Measurements from ENCODE around the gene CUL9. TPM values are rescaled to one million over a fixed set of nuclear protein-coding genes. Genes with fewer than 3 reads are reported as not detected.
A peak's percentile ranks its signal among the peaks of the same experiment; 100 is the strongest.

Gene CUL9
- total RNA-seq, 1 donor from 2014 or later: 37.5 TPM

DNA sequence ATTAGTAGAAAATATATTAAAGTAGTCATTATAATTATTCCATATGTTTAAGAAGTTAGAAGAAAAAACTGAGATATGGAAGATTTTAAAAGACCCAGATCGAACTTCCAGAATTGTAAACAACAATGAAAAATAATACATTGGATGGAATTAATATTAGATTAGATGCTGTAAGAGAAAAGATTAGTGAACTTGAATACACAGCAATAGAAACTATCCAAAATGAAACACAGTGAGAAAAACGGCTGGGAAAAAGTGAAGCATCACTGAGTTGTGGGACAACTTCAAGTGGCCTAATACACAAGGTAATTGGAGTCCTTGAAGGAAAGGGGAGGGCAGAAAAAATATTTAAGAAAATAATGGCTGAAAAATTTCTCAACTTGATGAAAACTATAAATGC, 57.1 kb downstream of the CUL9 start:
- TF ChIP-seq CTCF (conservative IDR thresholded peaks at IDR 0.05): no peak
- H3K9me3 Mint-ChIP-seq: peaks cover 3% of the 10 kb centered on the region
- H3K4me3 Mint-ChIP-seq: no peak overlapping the region
- peaks cover 36% of the 10 kb centered on the region for H3K27me3 Mint-ChIP-seq (ENCODE audit: low read depth)
- no peak for DNase-seq (ENCODE audit: low read depth, low spot score)
- peaks cover 4% of the 10 kb centered on the region for H3K36me3 Mint-ChIP-seq (ENCODE audit: low read depth)
- H3K27ac Mint-ChIP-seq (ENCODE audit: unreplicated experiment): no peak overlapping the region
- no peaks in the 10 kb centered on the region for H3K4me1 Mint-ChIP-seq

- H3K27ac Mint-ChIP-seq (ENCODE audit: unreplicated experiment): no peak overlapping the region
- no peak for DNase-seq (ENCODE audit: low read depth, low spot score)
- TF ChIP-seq CTCF (conservative IDR thresholded peaks at IDR 0.05): no peak
- H3K27me3 Mint-ChIP-seq (ENCODE audit: low read depth): peaks cover 26% of the 10 kb centered on the region
- H3K4me1 Mint-ChIP-seq: no peaks in the 10 kb centered on the region
- peak overlapping the region; percentile 0 for H3K4me3 Mint-ChIP-seq
- peaks cover 4% of the 10 kb centered on the region for H3K36me3 Mint-ChIP-seq (ENCODE audit: low read depth)
- H3K9me3 Mint-ChIP-seq: peaks cover 3% of the 10 kb centered on the region
These were observed 59.0 kb downstream of the CUL9 start for GRCh38 chr6:43240950-43241349.

DNA sequence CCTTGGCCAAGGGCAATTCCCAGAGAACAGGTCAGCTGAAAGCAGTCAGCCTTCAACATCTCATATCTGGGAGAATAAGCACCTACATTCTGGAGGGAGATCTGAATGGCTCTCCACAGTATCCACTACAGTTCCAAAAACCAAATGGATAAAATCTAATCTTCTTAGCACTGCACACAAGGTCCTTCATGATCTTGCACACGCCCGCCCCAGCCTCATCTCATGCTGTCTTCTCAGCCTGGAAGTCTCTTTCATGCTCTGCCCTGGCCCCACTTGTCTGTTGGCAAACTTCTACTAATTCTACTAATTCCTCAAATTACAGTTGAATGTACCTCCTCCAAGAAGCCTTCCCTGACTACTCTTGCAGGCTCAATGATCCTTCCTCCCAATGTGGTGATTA, 59.5 kb downstream of the CUL9 start:
- H3K4me1 Mint-ChIP-seq: peaks cover 5% of the 10 kb centered on the region
- DNase-seq (ENCODE audit: low read depth, low spot score): no peak
- H3K4me3 Mint-ChIP-seq: no peak overlapping the region
- no peak overlapping the region for H3K27ac Mint-ChIP-seq (ENCODE audit: unreplicated experiment)
- TF ChIP-seq CTCF (conservative IDR thresholded peaks at IDR 0.05): no peak
- H3K9me3 Mint-ChIP-seq: peaks cover 3% of the 10 kb centered on the region
- H3K27me3 Mint-ChIP-seq (ENCODE audit: low read depth): peaks cover 22% of the 10 kb centered on the region
- peaks cover 4% of the 10 kb centered on the region for H3K36me3 Mint-ChIP-seq (ENCODE audit: low read depth)

DNA sequence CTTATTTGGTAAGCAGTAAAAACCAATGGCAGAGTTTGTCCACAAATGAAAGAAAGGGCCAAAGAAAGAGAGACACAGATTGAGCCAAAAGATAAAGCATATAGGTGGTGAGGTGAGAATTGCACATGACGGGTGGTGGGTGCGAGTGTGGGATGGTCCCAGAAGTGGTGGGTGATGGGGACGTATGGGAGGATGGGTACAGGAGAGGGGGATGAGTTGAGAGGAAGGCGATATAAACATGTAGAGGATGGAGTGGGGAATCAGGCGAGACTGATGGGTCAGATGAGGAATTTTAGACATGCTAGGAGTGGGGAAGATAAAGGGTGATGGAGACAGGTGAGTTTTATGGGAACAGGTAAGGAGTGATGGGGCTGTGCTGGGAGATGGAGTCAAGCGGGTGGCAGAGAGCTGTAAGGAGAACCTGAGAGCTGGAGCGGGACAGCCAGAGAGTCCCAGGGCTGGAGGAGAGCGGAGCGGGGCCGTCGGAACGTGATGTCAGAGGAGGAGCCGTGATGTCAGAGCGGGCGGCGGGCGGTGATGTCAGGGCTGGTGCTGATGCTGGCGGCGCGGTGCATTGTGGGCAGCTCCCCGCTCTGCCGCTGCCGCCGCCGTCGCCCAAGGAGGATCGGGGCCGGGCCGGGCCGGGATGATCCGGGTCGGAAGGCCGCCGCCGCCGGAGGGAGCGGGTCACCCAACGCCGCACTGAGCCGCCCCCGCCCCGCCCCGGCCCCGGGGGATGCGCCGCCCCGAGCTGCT, 61.1 kb downstream of the CUL9 start, which contains the start of gene TTBK1:
TTBK1 (plus strand) TSS at position 574 of the 756 bp plus-strand sequence. CDS start 3,180 bp downstream, outside the sequence.
- peaks cover 3% of the 10 kb centered on the region for H3K9me3 Mint-ChIP-seq
- peaks cover 20% of the 10 kb centered on the region for H3K4me1 Mint-ChIP-seq
- H3K27ac Mint-ChIP-seq (ENCODE audit: unreplicated experiment): no peak within 1 kb of the TSS
- H3K36me3 Mint-ChIP-seq (ENCODE audit: low read depth): peaks cover 4% of the 10 kb centered on the region
- no peak for TF ChIP-seq CTCF (conservative IDR thresholded peaks at IDR 0.05)
- peak; percentile 51 for DNase-seq (ENCODE audit: low read depth, low spot score)
- H3K4me3 Mint-ChIP-seq: peak within 1 kb of the TSS; percentile 35
- peaks cover 17% of the 10 kb centered on the region for H3K27me3 Mint-ChIP-seq (ENCODE audit: low read depth)

GRCh38 chr6:43243664-43244321, 61.8 kb downstream of the CUL9 start:
- no peak overlapping the region for H3K27ac Mint-ChIP-seq (ENCODE audit: unreplicated experiment)
- peaks cover 4% of the 10 kb centered on the region for H3K36me3 Mint-ChIP-seq (ENCODE audit: low read depth)
- H3K4me1 Mint-ChIP-seq: peaks cover 21% of the 10 kb centered on the region
- no peak for TF ChIP-seq CTCF (conservative IDR thresholded peaks at IDR 0.05)
- H3K9me3 Mint-ChIP-seq: peaks cover 3% of the 10 kb centered on the region
- no peak for DNase-seq (ENCODE audit: low read depth, low spot score)
- peaks cover 11% of the 10 kb centered on the region for H3K27me3 Mint-ChIP-seq (ENCODE audit: low read depth)
- no peak overlapping the region for H3K4me3 Mint-ChIP-seq

Data from neural crest cell (in vitro differentiated cells).